ENCODE data around the gene HEXD. TPM values are rescaled to one million over a fixed set of nuclear protein-coding genes. Genes with fewer than 3 reads are reported as not detected.
"Not testable (repeated sequence)": the region's sequence is repeated elsewhere in the genome, so short reads cannot be mapped to it uniquely, and the experiment has no call there.

The HEXD gene
- 14.8 TPM for total RNA-seq
- long read RNA-seq, transcript HEXDC-201 (13 exons, 1,853 nt) = major isoform, 18 of 42 reads
- long read RNA-seq, partial matches to known transcripts = 8 of 42 reads
- long read RNA-seq, other reads (novel, unspliced or antisense) = 14 of 42 reads

GRCh38 chr17:82418001-82418986 is at the start of gene HEXD, which contains the start of gene OGFOD3:
Gene HEXD (plus strand): TSS chr17:82418347. CDS start chr17:82419800, 1,453 bp downstream.
Gene OGFOD3 (minus strand): TSS chr17:82418586. CDS start chr17:82418485, 101 bp downstream.
- peak; percentile 89 for DNase-seq
- peak; percentile 96 for ATAC-seq (ENCODE audit: poor library complexity)
- intact Hi-C loops (cut with DNase I) = no loop called here

- intact Hi-C loops (cut with DNase I) = no loop called here
- no peak for DNase-seq
- no peak for ATAC-seq (ENCODE audit: poor library complexity)
Measured at GRCh38 chr17:82369211-82369610, 48.9 kb upstream of the HEXD start.

GRCh38 chr17:82370471-82371332 is 47.4 kb upstream of the HEXD start:
- DNase-seq (peak; percentile 38), ATAC-seq (ENCODE audit: poor library complexity) (peak; percentile 30)
- intact Hi-C loops (cut with DNase I) = no loop called here

- intact Hi-C loops (cut with DNase I) = no loop called here
- ATAC-seq (ENCODE audit: poor library complexity) (no peak), DNase-seq (peak; percentile 26)
Measured at GRCh38 chr17:82371333-82372248, 46.6 kb upstream of the HEXD start, which contains the start of gene UTS2R. Gene UTS2R (plus strand): TSS chr17:82371765. CDS start chr17:82374325, 2,560 bp downstream.

GRCh38 chr17:82372249-82373071 is 45.7 kb upstream of the HEXD start:
- ATAC-seq (ENCODE audit: poor library complexity) (no peak), DNase-seq (peak; percentile 30)
- intact Hi-C loops (cut with DNase I) = no loop called here

- ATAC-seq (ENCODE audit: poor library complexity); intact Hi-C loops (cut with DNase I); DNase-seq: not testable (repeated sequence)
Measured at GRCh38 chr17:82373072-82373452, 45.1 kb upstream of the HEXD start.

- DNase-seq = peak; percentile 24
- intact Hi-C loops (cut with DNase I) = no loop called here
- ATAC-seq (ENCODE audit: poor library complexity) = no peak
Measured at GRCh38 chr17:82373731-82374625, 44.2 kb upstream of the HEXD start.

GRCh38 chr17:82374626-82375331 is 43.4 kb upstream of the HEXD start:
- intact Hi-C loops (cut with DNase I) = no loop called here
- peak; percentile 26 for DNase-seq
- no peak for ATAC-seq (ENCODE audit: poor library complexity)

- intact Hi-C loops (cut with DNase I) = no loop called here
- ATAC-seq (ENCODE audit: poor library complexity) (no peak), DNase-seq (peak; percentile 35)
Measured at GRCh38 chr17:82375359-82376041, 42.6 kb upstream of the HEXD start.

- DNase-seq = no peak
Measured at GRCh38 chr17:82376042-82376730, 42.0 kb upstream of the HEXD start.

GRCh38 chr17:82377294-82377693 is 40.9 kb upstream of the HEXD start:
- ATAC-seq (ENCODE audit: poor library complexity); intact Hi-C loops (cut with DNase I); DNase-seq: not testable (repeated sequence)

More at GRCh38 chr17:82376042-82376730, 42.0 kb upstream of the HEXD start:
- no peak for ATAC-seq (ENCODE audit: poor library complexity)
- intact Hi-C loops (cut with DNase I) = no loop called here

- DNase-seq = peak; percentile 32
- intact Hi-C loops (cut with DNase I) = no loop called here
- no peak for ATAC-seq (ENCODE audit: poor library complexity)
Measured at GRCh38 chr17:82377924-82378740, 40.0 kb upstream of the HEXD start.

- intact Hi-C loops (cut with DNase I) = no loop called here
- DNase-seq (peak; percentile 21), ATAC-seq (ENCODE audit: poor library complexity) (no peak)
Measured at GRCh38 chr17:82378741-82379021, 39.5 kb upstream of the HEXD start.

Data from Right ventricle myocardium superior (tissue), 1 donor.